B cell (primary cell): ENCODE measurements around the gene PTPN4. TPM values are rescaled to one million over a fixed set of nuclear protein-coding genes. Genes with fewer than 3 reads are reported as not detected.

Experiments
- ATAC-seq: fragments of 200-7000 bp; cut with Tn5 transposase; one replicate; pipeline ENCODE4 v1.10.0; 2021; ENCODE audit warnings: low read depth, mild to moderate bottlenecking, moderate number of reproducible peaks, moderate library complexity
- CTCF ChIA-PET: fragments of 350-600 bp; sonication (Branson Sonifier 250); formaldehyde crosslinking; loops from one replicate; lab custom pipeline; 2021; ENCODE audit warnings: antibody characterized with exemption, inconsistent platforms; lab: Charles Lee
- POLR2A ChIA-PET: fragments of 350-600 bp; sonication (Branson Sonifier 250); formaldehyde crosslinking; loops from one replicate; lab custom pipeline; 2021; ENCODE audit warnings: antibody characterized with exemption; lab: Charles Lee
- DNase-seq: peaks from one replicate; pipeline ENCODE4 v3.0.0; 2013
- H2AFZ ChIP-seq: 2 replicates; pipeline ENCODE4 v1.6.1; 2012; ENCODE audit warnings: mild to moderate bottlenecking, low read depth, low read length; ENCODE audit not compliant: insufficient read depth, poor library complexity, severe bottlenecking
- H3K27ac ChIP-seq, 2 donors: 1 replicate in 1 of 2; 2 replicates in 1 of 2; pipeline ENCODE4 v1.5.1; 2012 to 2013; ENCODE audit warnings: low read length in 2 of 2, mild to moderate bottlenecking in 2 of 2, moderate library complexity in 1 of 2
- H3K27me3 ChIP-seq, 4 experiments: fragments of 200-600 bp in 1 of 4; sonication (generic) in 1 of 4; replicated peaks in 1 of 4; 1 replicate in 2 of 4; 2 replicates in 2 of 4; pipeline versions ENCODE4 v1.6.1 to v1.7.0; 2013 to 2016; ENCODE audit warnings: low read length in 3 of 4, mild to moderate bottlenecking in 2 of 4, mixed read lengths in 1 of 4, moderate library complexity in 1 of 4; ENCODE audit not compliant: insufficient read depth in 4 of 4, control insufficient read depth in 3 of 4; ENCODE audit errors: control extremely low read depth in 1 of 4
- H3K36me3 ChIP-seq, 2 experiments: replicated peaks in 1 of 2; 1 replicate in 1 of 2; 2 replicates in 1 of 2; pipeline versions ENCODE4 v1.6.1 to v1.7.1; 2013; ENCODE audit warnings: low read length in 1 of 2; ENCODE audit not compliant: insufficient read depth in 2 of 2, control insufficient read depth in 1 of 2; ENCODE audit errors: control extremely low read depth in 1 of 2, extremely low read depth in 1 of 2
- H3K4me1 ChIP-seq, 2 donors: fragments of 200-600 bp in 1 of 2; sonication (generic) in 1 of 2; 1 replicate in 1 of 2; 2 replicates in 1 of 2; pipeline versions ENCODE4 v1.5.1 to v1.6.1; 2013 to 2017; ENCODE audit warnings: low read length in 2 of 2; ENCODE audit not compliant: control insufficient read depth in 2 of 2, insufficient read depth in 2 of 2
- H3K4me2 ChIP-seq: replicated peaks from 2 replicates; pipeline ENCODE3; 2012; ENCODE audit warnings: mild to moderate bottlenecking, low read depth, low read length; ENCODE audit not compliant: poor library complexity, severe bottlenecking
- H3K4me3 ChIP-seq, 5 experiments: fragments of 200-600 bp in 1 of 5; sonication (generic) in 1 of 5; 1 replicate in 3 of 5; 2 replicates in 2 of 5; pipeline versions ENCODE4 v1.5.1 to v1.7.0; 2011 to 2016; ENCODE audit warnings: low read length in 4 of 5, mild to moderate bottlenecking in 4 of 5, low read depth in 2 of 5, control low read depth in 1 of 5, moderate library complexity in 1 of 5; ENCODE audit not compliant: insufficient read depth in 1 of 5; ENCODE audit errors: control extremely low read depth in 1 of 5, extremely low read depth in 1 of 5
- H3K79me2 ChIP-seq: fragments of 200-600 bp; sonication (generic); one replicate; pipeline ENCODE4 v1.6.0; 2016; ENCODE audit warnings: low read length; ENCODE audit not compliant: control insufficient read depth, insufficient read depth
- H3K9ac ChIP-seq: fragments of 200-600 bp; sonication (generic); 2 replicates; pipeline ENCODE4 v1.6.1; 2017; ENCODE audit warnings: mild to moderate bottlenecking, low read length, moderate library complexity
- H3K9me3 ChIP-seq, 3 donors: one replicate each; pipeline versions ENCODE4 v1.6.1 to v1.7.1; 2013; ENCODE audit warnings: low read length in 2 of 3; ENCODE audit not compliant: control insufficient read depth in 2 of 3, insufficient read depth in 1 of 3; ENCODE audit errors: control extremely low read depth in 1 of 3
- H4K20me1 ChIP-seq: 2 replicates; pipeline ENCODE4 v1.6.0; 2012; ENCODE audit warnings: mild to moderate bottlenecking, low read length; ENCODE audit not compliant: insufficient read depth, control insufficient read depth, poor library complexity, severe bottlenecking
- H3K27ac Mint-ChIP-seq: one replicate; pipeline ENCODE4 v1.8.0; 2021; ENCODE audit warnings: mixed read lengths
- H3K27me3 Mint-ChIP-seq: one replicate; pipeline ENCODE4 v1.8.0; 2021; ENCODE audit warnings: mixed read lengths
- H3K4me1 Mint-ChIP-seq: one replicate; pipeline ENCODE4 v1.8.0; 2021; ENCODE audit warnings: mixed read lengths
- H3K4me3 Mint-ChIP-seq: one replicate; pipeline ENCODE4 v1.8.0; 2021; ENCODE audit warnings: mixed read lengths
- H3K9me3 Mint-ChIP-seq: one replicate; pipeline ENCODE4 v1.8.0; 2022; ENCODE audit warnings: mixed read lengths; ENCODE audit not compliant: insufficient read depth
- CTCF ChIP-seq: fragments of 200-600 bp; IDR thresholded peaks from one replicate; pipeline ENCODE4 v1.8.0; 2022; ENCODE audit warnings: antibody characterized with exemption, mild to moderate bottlenecking
- EZH2 ChIP-seq: IDR thresholded peaks from 2 replicates; pipeline ENCODE4 v1.6.1; 2012; ENCODE audit warnings: borderline replicate concordance, low read depth, mild to moderate bottlenecking, moderate library complexity, low read length; ENCODE audit not compliant: insufficient read depth, poor library complexity, severe bottlenecking
- WGBS: methylation state at CpG from one replicate; pipeline ENCODE4 v1.1.5; 2013; ENCODE audit warnings: missing lambda C conversion rate; ENCODE audit not compliant: insufficient coverage; 5-methylcytosine and 5-hydroxymethylcytosine counted together
- intact Hi-C: fragments of 100-400 bp; cut with micrococcal nuclease; formaldehyde crosslinking; loops from one replicate; pipeline ENCODE4 v1.10.0; 2022
- polyA plus RNA-seq: library from polyadenylated mRNA; depleted of rRNA; stranded (reverse); fragments of >200 nt; gene quantifications from 2 replicates; pipeline ENCODE4 v1.2.3, GENCODE V29; 2012
- total RNA-seq, 2 donors: library from RNA; stranded (reverse); fragments of 120-200 nt in 1 of 2; gene quantifications; 1 replicate in 1 of 2; 2 replicates in 1 of 2; pipeline versions ENCODE4 v1.2.3 to v1.2.4, GENCODE V29; 2013 to 2022

PTPN4 gene
- total and polyA plus RNA-seq, 2 donors (not counting 1 experiment from before 2014, with no cell fraction given) = 12.6 to 54.8 TPM

- POLR2A ChIA-PET = no interaction called here
- H3K27me3 ChIP-seq = no peaks in the 10 kb centered on the region
- no peak overlapping the region for H2AFZ ChIP-seq
- H3K9ac ChIP-seq = no peak overlapping the region
- peaks cover 0 to 2% of the 10 kb centered on the region in 2 experiments for H3K36me3 ChIP-seq
- Mint-ChIP-seq H3K4me3 (no peak overlapping the region), H3K4me1 (peaks cover 32% of the 10 kb centered on the region), H3K27ac (no peak overlapping the region), H3K27me3 (no peaks in the 10 kb centered on the region), H3K9me3 (no peaks in the 10 kb centered on the region)
- peaks cover 7 to 23% of the 10 kb centered on the region in 2 donors for H3K4me1 ChIP-seq
- H3K79me2 ChIP-seq = peaks cover 96% of the 10 kb centered on the region
- DNase-seq (no peak), ATAC-seq (no peak)
- H3K9me3 ChIP-seq = no peaks in the 10 kb centered on the region
- H4K20me1 ChIP-seq = peaks cover 30% of the 10 kb centered on the region
- H3K4me3 ChIP-seq = no peak overlapping the region
- CTCF ChIA-PET = interaction anchor here (0.6 to 0.9 kb wide), 2 partner anchors 9 to 409 kb away, joined by 3 to 4 read pairs; no protein-coding TSS in a partner anchor
- no peak overlapping the region for H3K4me2 ChIP-seq
- H3K27ac ChIP-seq = no peak overlapping the region
- TF ChIP-seq EZH2 (no peak), CTCF (no peak)
- intact Hi-C loops = no loop called here
- 74% methylated on average over 5 of the region's 5 CpGs for WGBS
Measured at GRCh38 chr2:119765433-119766002, 5.8 kb downstream of the PTPN4 start.

- DNase-seq (no peak), ATAC-seq (no peak)
- H3K27me3 ChIP-seq = no peaks in the 10 kb centered on the region
- no peak overlapping the region for H3K27ac Mint-ChIP-seq
- 100% methylated on average over 5 of the region's 5 CpGs for WGBS
- no peak overlapping the region for H3K4me2 ChIP-seq
- no peak for TF ChIP-seq EZH2
- no peak for TF ChIP-seq CTCF
- peaks cover 30% of the 10 kb centered on the region for H4K20me1 ChIP-seq
- no peaks in the 10 kb centered on the region for H3K9me3 Mint-ChIP-seq
- intact Hi-C loops = no loop called here
- H3K79me2 ChIP-seq = peaks cover 95% of the 10 kb centered on the region
- H3K4me1 ChIP-seq = peaks cover 0 to 9% of the 10 kb centered on the region in 2 donors
- CTCF ChIA-PET = interaction anchor here (0.8 kb wide), 1 partner anchor 546 kb away, joined by 3 read pairs; no protein-coding TSS in a partner anchor
- peaks cover 27% of the 10 kb centered on the region for H3K4me1 Mint-ChIP-seq
- POLR2A ChIA-PET = no interaction called here
- no peak overlapping the region for H3K4me3 ChIP-seq
- H3K27ac ChIP-seq = no peak overlapping the region
- no peak overlapping the region for H3K4me3 Mint-ChIP-seq
- no peaks in the 10 kb centered on the region for H3K27me3 Mint-ChIP-seq
- H3K9me3 ChIP-seq = no peaks in the 10 kb centered on the region
- H3K36me3 ChIP-seq = peaks cover 0 to 2% of the 10 kb centered on the region in 2 experiments
- no peak overlapping the region for H2AFZ ChIP-seq
- no peak overlapping the region for H3K9ac ChIP-seq
Measured at GRCh38 chr2:119766944-119767343, 7.2 kb downstream of the PTPN4 start.
